Stimulated activated CD8-positive, alpha-beta memory T cell treated with anti-CD3 and anti-CD28 coated beads, Interleukin-15, amount 100 ng/mL, for 48 hours (primary cell): ENCODE measurements around the gene TMEM176B.

Source experiments
- DNase-seq, 2 donors: peaks; one replicate each; pipeline ENCODE4 v3.0.0-alpha.2; 2020; ENCODE audit warnings: low read depth in 2 of 2

The TMEM176B gene

GRCh38 chr7:150799741-150800580, at the start of gene TMEM176B:
Gene TMEM176B, minus strand, starts transcription at chr7:150800364. Its CDS starts 3,795 bp downstream, at chr7:150796569.
- no peak for DNase-seq

- DNase-seq, result no peak
Observed at GRCh38 chr7:150849204-150849775, 49.1 kb upstream of the TMEM176B start.

- no peak for DNase-seq
Observed at GRCh38 chr7:150848561-150849115, 48.5 kb upstream of the TMEM176B start.

GRCh38 chr7:150848111-150848510, 47.9 kb upstream of the TMEM176B start:
- DNase-seq, result no peak

GRCh38 chr7:150847536-150847935, 47.4 kb upstream of the TMEM176B start:
- no peak for DNase-seq

- DNase-seq, result no peak
Observed at GRCh38 chr7:150846291-150847115, 46.3 kb upstream of the TMEM176B start.

- DNase-seq, result no peak
Observed at GRCh38 chr7:150845421-150845861, 45.3 kb upstream of the TMEM176B start.

- no peak for DNase-seq
Observed at GRCh38 chr7:150842716-150843115, 42.6 kb upstream of the TMEM176B start.

- no peak for DNase-seq
Observed at GRCh38 chr7:150842018-150842417, 41.9 kb upstream of the TMEM176B start.

GRCh38 chr7:150838965-150839650, 38.9 kb upstream of the TMEM176B start:
- DNase-seq, result no peak

- no peak for DNase-seq
Observed at GRCh38 chr7:150835702-150836280, 35.6 kb upstream of the TMEM176B start.

- no peak for DNase-seq
Observed at GRCh38 chr7:150835019-150835418, 34.9 kb upstream of the TMEM176B start.

GRCh38 chr7:150831851-150832250, 31.7 kb upstream of the TMEM176B start:
- no peak for DNase-seq

GRCh38 chr7:150830937-150831336, 30.8 kb upstream of the TMEM176B start:
- no peak for DNase-seq

GRCh38 chr7:150829426-150829825, 29.3 kb upstream of the TMEM176B start:
- DNase-seq, result no peak

- DNase-seq, result no peak
Observed at GRCh38 chr7:150828384-150828783, 28.2 kb upstream of the TMEM176B start.

- no peak for DNase-seq
Observed at GRCh38 chr7:150826061-150826849, 26.1 kb upstream of the TMEM176B start.

- no peak for DNase-seq
Observed at GRCh38 chr7:150824379-150825177, 24.4 kb upstream of the TMEM176B start.

GRCh38 chr7:150823484-150824126, 23.4 kb upstream of the TMEM176B start:
- DNase-seq, result no peak
